ENCODE measurements around the gene RNU6-7.

The RNU6-7 gene

DNA sequence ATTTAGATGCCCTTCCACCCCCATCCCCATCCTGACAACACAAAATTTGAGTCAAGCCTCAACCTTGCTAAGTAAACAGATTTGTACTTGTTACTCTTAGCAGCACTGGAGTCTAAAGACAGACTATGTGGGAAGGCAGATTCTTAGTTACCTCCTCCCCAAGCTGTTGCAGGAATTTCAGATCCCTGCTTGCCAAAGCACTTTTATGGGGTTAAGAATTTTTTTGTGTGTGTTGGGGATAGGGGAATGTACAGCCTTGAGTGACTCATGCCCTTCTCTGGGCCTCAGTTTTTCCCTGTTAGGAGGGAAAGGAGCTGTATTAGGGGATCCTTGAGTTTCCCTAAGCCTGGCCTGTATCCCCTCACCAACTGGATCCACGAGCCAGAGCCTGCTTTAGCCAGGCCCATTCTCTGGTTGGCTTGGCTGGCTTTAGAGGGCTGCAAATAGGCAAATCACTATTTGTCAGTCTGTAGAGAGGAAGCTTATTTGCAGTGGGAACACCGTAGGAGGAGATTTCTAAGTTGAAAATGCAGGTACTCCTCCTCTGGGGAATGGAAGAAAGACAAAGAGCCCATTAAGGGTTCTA lies 28.9 kb downstream of the RNU6-7 start:
- H3K4me3 ChIP-seq (ENCODE audit: low read length), result no peak overlapping the region
- TF ChIP-seq, protein P1, sequence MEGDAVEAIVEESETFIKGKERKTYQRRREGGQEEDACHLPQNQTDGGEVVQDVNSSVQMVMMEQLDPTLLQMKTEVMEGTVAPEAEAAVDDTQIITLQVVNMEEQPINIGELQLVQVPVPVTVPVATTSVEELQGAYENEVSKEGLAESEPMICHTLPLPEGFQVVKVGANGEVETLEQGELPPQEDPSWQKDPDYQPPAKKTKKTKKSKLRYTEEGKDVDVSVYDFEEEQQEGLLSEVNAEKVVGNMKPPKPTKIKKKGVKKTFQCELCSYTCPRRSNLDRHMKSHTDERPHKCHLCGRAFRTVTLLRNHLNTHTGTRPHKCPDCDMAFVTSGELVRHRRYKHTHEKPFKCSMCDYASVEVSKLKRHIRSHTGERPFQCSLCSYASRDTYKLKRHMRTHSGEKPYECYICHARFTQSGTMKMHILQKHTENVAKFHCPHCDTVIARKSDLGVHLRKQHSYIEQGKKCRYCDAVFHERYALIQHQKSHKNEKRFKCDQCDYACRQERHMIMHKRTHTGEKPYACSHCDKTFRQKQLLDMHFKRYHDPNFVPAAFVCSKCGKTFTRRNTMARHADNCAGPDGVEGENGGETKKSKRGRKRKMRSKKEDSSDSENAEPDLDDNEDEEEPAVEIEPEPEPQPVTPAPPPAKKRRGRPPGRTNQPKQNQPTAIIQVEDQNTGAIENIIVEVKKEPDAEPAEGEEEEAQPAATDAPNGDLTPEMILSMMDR (conservative IDR thresholded peaks at IDR 0.05; ENCODE audit: low read length), result no peak
- peak; percentile 88 for DNase-seq (ENCODE audit: low read depth)

DNA sequence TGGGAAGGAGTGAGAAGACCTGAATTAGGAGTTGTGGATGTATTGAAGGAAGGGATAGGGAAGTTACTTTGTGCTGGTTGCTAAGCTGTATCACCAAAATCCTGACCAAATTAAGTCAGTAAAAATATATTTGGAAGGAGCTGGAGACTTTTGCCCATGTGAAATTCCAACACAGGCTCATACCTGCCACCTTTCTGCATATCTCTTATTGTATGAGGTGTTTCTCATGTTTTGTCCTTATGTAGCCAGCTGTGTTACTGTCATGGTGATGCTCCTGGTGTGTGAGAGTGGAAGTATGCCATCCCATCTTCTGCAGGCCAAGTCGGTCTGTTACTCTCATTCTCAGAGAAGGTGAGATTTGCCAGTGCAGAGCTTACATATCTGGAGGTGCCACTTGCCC lies 30.6 kb downstream of the RNU6-7 start:
- H3K4me3 ChIP-seq (ENCODE audit: low read length), result no peak overlapping the region
- no peak for DNase-seq (ENCODE audit: low read depth)
- TF ChIP-seq, protein P1 (conservative IDR thresholded peaks at IDR 0.05; ENCODE audit: low read length), result no peak

DNA sequence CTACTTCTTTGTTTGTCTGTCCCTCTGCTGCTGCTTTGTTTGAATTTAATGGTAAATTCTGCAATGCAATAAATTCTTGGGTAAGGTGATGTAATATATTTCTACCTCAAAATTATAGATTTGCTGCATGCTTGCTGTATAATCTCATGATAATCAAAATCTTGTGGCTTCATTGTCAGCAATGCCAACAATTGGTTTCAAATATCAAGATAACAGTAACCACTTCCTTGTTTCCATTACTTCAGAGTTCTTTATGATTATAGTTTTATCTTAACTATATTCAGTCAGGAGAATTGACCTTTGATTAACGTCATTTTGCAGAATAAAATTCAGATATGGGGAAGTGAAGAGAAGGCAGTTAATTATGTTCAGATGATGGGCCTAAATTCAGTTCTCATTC lies 31.4 kb downstream of the RNU6-7 start:
- DNase-seq (ENCODE audit: low read depth), result no peak
- TF ChIP-seq, protein P1 (conservative IDR thresholded peaks at IDR 0.05; ENCODE audit: low read length), result no peak
- no peak overlapping the region for H3K4me3 ChIP-seq (ENCODE audit: low read length)

GRCh38 chr14:32244404-32244803 lies 42.6 kb downstream of the RNU6-7 start:
- TF ChIP-seq, protein P1 (conservative IDR thresholded peaks at IDR 0.05; ENCODE audit: low read length), result peak; percentile 46
- no peak overlapping the region for H3K4me3 ChIP-seq (ENCODE audit: low read length)
- peak; percentile 29 for DNase-seq (ENCODE audit: low read depth)

- H3K4me3 ChIP-seq (ENCODE audit: low read length), result no peak overlapping the region
- DNase-seq (ENCODE audit: low read depth), result no peak
- TF ChIP-seq, protein P1 (conservative IDR thresholded peaks at IDR 0.05; ENCODE audit: low read length), result no peak
These were observed 44.9 kb downstream of the RNU6-7 start for GRCh38 chr14:32246751-32247150.

GRCh38 chr14:32249371-32249770 lies 47.5 kb downstream of the RNU6-7 start:
- TF ChIP-seq, protein P1 (conservative IDR thresholded peaks at IDR 0.05; ENCODE audit: low read length), result no peak
- no peak for DNase-seq (ENCODE audit: low read depth)
- H3K4me3 ChIP-seq (ENCODE audit: low read length), result no peak overlapping the region

- no peak overlapping the region for H3K4me3 ChIP-seq (ENCODE audit: low read length)
- DNase-seq (ENCODE audit: low read depth), result no peak
- TF ChIP-seq, protein P1 (conservative IDR thresholded peaks at IDR 0.05; ENCODE audit: low read length), result no peak
These were observed 47.9 kb downstream of the RNU6-7 start for GRCh38 chr14:32249780-32250179.
